ENCODE results near the gene TEX52.

Gene TEX52

DNA sequence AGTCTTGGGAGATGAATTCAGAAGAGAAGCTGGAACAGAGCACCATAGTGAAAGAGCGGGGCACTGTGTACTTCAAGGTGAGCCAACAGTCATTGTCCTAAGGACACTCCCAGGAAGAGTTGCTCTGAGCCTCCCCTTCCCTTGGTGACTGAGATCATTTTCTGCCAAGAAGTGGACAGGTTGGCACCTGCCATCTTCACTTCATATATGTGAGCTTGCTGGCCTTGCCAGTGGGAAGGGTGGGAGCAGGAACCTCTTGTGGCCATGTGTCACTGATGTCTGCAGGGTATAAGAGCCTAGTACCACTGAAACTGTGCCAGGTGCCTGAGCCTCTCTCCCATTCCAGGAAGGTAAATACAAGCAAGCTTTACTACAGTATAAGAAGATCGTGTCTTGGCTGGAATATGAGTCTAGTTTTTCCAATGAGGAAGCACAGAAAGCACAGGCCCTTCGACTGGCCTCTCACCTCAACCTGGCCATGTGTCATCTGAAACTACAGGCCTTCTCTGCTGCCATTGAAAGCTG, 56.7 kb downstream of the TEX52 start:
- no peak overlapping the region for H3K14ac ChIP-seq (ENCODE audit: low read length in 2 of 2)
- no peak overlapping the region for H2BK12ac ChIP-seq (ENCODE audit: low read length in 2 of 2)
- no peak overlapping the region for H2BK15ac ChIP-seq (ENCODE audit: low read depth, poor library complexity, severe bottlenecking)
- H2AFZ ChIP-seq (ENCODE audit: low read depth, low read length) = no peak overlapping the region
- WGBS = 99% methylated on average over 3 of the region's 3 CpGs
- H3K9ac ChIP-seq (ENCODE audit: low read length) = no peak overlapping the region
- H3K36me3 ChIP-seq (ENCODE audit: control insufficient read depth in 1 of 2, insufficient read depth in 2 of 2, low read depth in 1 of 2, low read length in 2 of 2) = peaks cover 48 to 70% of the 10 kb centered on the region in 2 experiments
- no peak for DNase-seq
- H3K4me1 ChIP-seq (ENCODE audit: control insufficient read depth, insufficient read depth, low read depth, low read length) = peaks cover 11% of the 10 kb centered on the region
- no peak overlapping the region for H3K4me2 ChIP-seq (ENCODE audit: low read length, poor library complexity, severe bottlenecking)
- no peak overlapping the region for H4K91ac ChIP-seq (ENCODE audit: low read length)
- no peak overlapping the region for H3K27ac ChIP-seq (ENCODE audit: low read length, poor library complexity, severe bottlenecking)
- H3K18ac ChIP-seq (ENCODE audit: low read depth in 1 of 2, low read length in 2 of 2) = no peak overlapping the region
- H3K27me3 ChIP-seq (ENCODE audit: control insufficient read depth in 1 of 2, insufficient read depth in 1 of 2, low read length in 2 of 2) = no peaks in the 10 kb centered on the region
- peaks cover 30% of the 10 kb centered on the region for H3K79me1 ChIP-seq (replicated peaks; ENCODE audit: low read length, poor library complexity, severe bottlenecking)
- no peak overlapping the region for H3K23ac ChIP-seq (ENCODE audit: low read length in 2 of 2)
- H2BK120ac ChIP-seq (ENCODE audit: low read depth, low read length) = no peak overlapping the region
- no peak overlapping the region for H2AK5ac ChIP-seq (ENCODE audit: low read length, severe bottlenecking)
- H3K4ac ChIP-seq (ENCODE audit: low read depth in 1 of 2, low read length in 2 of 2) = no peak overlapping the region
- H3K4me3 ChIP-seq (ENCODE audit: insufficient read depth in 1 of 2, low read depth in 1 of 2, low read length in 2 of 2) = no peak overlapping the region
- no peak overlapping the region for H2BK5ac ChIP-seq (ENCODE audit: low read depth, low read length, poor library complexity, severe bottlenecking)
- H3K9me3 ChIP-seq (ENCODE audit: control insufficient read depth, low read length) = no peaks in the 10 kb centered on the region
- H4K8ac ChIP-seq (ENCODE audit: low read length) = no peak overlapping the region

Data from mesenchymal stem cell (in vitro differentiated cells and primary cell).